Pancreas (tissue), 10 donors: Measurements from ENCODE around the gene TUBA4B. TPM values are rescaled to one million over a fixed set of nuclear protein-coding genes. Genes with fewer than 3 reads are reported as not detected.

Experiments used
- ATAC-seq, 4 donors: fragments of 200-7000 bp; cut with Tn5 transposase; one replicate each; pipeline versions ENCODE4 v1.8.0 to v1.9.1; 2020; ENCODE audit warnings: mild to moderate bottlenecking in 4 of 4, moderate library complexity in 4 of 4
- DNase-seq, 6 donors: peaks; one replicate each; pipeline ENCODE4 v3.0.0-alpha.2; 2020
- FAIRE-seq: peaks from 2 replicates; lab custom pipeline; 2012; peaks lifted over from hg19 to GRCh38; lab: Jason Lieb, UNC
- H3K27ac ChIP-seq, 4 donors: fragments of 200-600 bp; sonication (generic); 1 replicate in 3 of 4; 2 replicates in 1 of 4; pipeline versions ENCODE4 v1.5.0 to v1.8.0; 2020
- H3K27me3 ChIP-seq, 4 donors: fragments of 200-600 bp; one replicate each; pipeline ENCODE4 v1.8.0; 2021
- H3K36me3 ChIP-seq, 3 donors: fragments of 200-600 bp; sonication (generic) in 1 of 3; one replicate each; pipeline versions ENCODE4 v1.5.0 to v1.8.0; 2020 to 2021
- H3K4me1 ChIP-seq, 3 donors: fragments of 200-600 bp; one replicate each; pipeline ENCODE4 v1.8.0; 2021
- H3K4me3 ChIP-seq, 4 donors: fragments of 200-600 bp; sonication (generic) in 2 of 4; one replicate each; pipeline versions ENCODE4 v1.5.0 to v1.8.0; 2020 to 2021
- H3K9me3 ChIP-seq, 4 donors: fragments of 200-600 bp; one replicate each; pipeline ENCODE4 v1.8.0; 2021
- CTCF ChIP-seq, 4 donors: fragments of 200-600 bp; sonication (generic) in 3 of 4; IDR thresholded peaks; one replicate each; pipeline versions ENCODE4 v1.5.0 to v1.8.0; 2021; ENCODE audit warnings: antibody characterized with exemption in 4 of 4
- WGBS, 2 donors: extraction: QIAGEN DNeasy Blood & Tissue Kit; methylation state at CpG; one replicate each; pipeline ENCODE4 v1.1.7; 2013; 5-methylcytosine and 5-hydroxymethylcytosine counted together
- intact Hi-C, 3 donors: fragments of 100-400 bp; cut with DNase I; formaldehyde crosslinking; loops; one replicate each; pipeline versions ENCODE4 v1.11.1 to v1.14.2; 2022
- polyA plus RNA-seq, 2 donors: library from polyadenylated mRNA; stranded (reverse); fragments of 200-250 nt; gene quantifications; one replicate each; pipeline ENCODE4 v1.2.3, GENCODE V29; 2013
- total RNA-seq, 6 donors: library from RNA; stranded (reverse); fragmentation: NEBNext Ultra II Directional in 4 of 6; extraction: Animal tissue kit (Norgen Biotek cat#: 25700) in 4 of 6; gene quantifications; one replicate each; pipeline versions ENCODE4 v1.2.1 to v1.2.4, GENCODE V29; 2021 to 2023
- donor health status: healthy with polysubstance abuse.
- donor health status: DM: no; HTN: no; CAD: no; lungs with moderate emphysema.
- donor health status: DM: no; HTN: no; CAD: no.
- donor health status: control.
- donor health status: control.
- donor health status: Bipolar disorder and iron deficiency.
- donor health status: DM: yes; HTN: yes; CAD: no.
- donor health status: DM: no; HTN: no; CAD: no.
- donor health status: DM: no; HTN: no; CAD: no.
- donor health status: DM: yes; HTN: yes; CAD: no.

The TUBA4B gene
- total RNA-seq (not detected), polyA plus RNA-seq (not detected)

- intact Hi-C loops = no loop called here
- DNase-seq (peak in 4 of 6 donors; percentile 52 to 76 (median 65)), FAIRE-seq (no peak), ATAC-seq (peak; percentile 13 to 24 (median 18))
- H3K36me3 ChIP-seq = peaks cover 0 to 5% (median 0%) of the 10 kb centered on the region in 3 donors
- H3K4me1 ChIP-seq = peaks cover 26 to 51% (median 32%) of the 10 kb centered on the region in 3 donors
- no peak for TF ChIP-seq CTCF (IDR thresholded peaks at IDR 0.05)
- H3K27ac ChIP-seq = peak within 1 kb of the TSS; percentile 73 to 89 (median 78)
- no peaks in the 10 kb centered on the region for H3K9me3 ChIP-seq
- WGBS, 2 donors = 3% methylated on average over 49 of the region's 49 CpGs
- H3K4me3 ChIP-seq = peak within 1 kb of the TSS; percentile 58 to 82 (median 64)
- H3K27me3 ChIP-seq = no peaks in the 10 kb centered on the region
Measured at GRCh38 chr2:219252900-219253752, at the start of gene TUBA4B. Gene TUBA4B, plus strand, starts transcription at chr2:219253243. Its CDS starts 165 bp downstream, at chr2:219253408.

- peak in 1 of 6 donors; percentile 10 for DNase-seq
- Histone ChIP-seq H3K36me3 (no peaks in the 10 kb centered on the region), H3K4me3 (no peak overlapping the region), H3K27ac (no peak overlapping the region), H3K27me3 (no peaks in the 10 kb centered on the region), H3K4me1 (peaks cover 0 to 11% (median 5%) of the 10 kb centered on the region in 3 donors), H3K9me3 (no peaks in the 10 kb centered on the region)
- intact Hi-C loops = no loop called here
- TF ChIP-seq CTCF (IDR thresholded peaks at IDR 0.05) = no peak
- no peak for ATAC-seq
- no peak for FAIRE-seq
- WGBS, 2 donors = 92 to 94% methylated on average over 7 of the region's 7 CpGs
Measured at GRCh38 chr2:219204425-219205164, 48.4 kb upstream of the TUBA4B start.

- FAIRE-seq = no peak
- H3K4me3 ChIP-seq = no peak overlapping the region
- H3K36me3 ChIP-seq = no peaks in the 10 kb centered on the region
- H3K27me3 ChIP-seq = no peaks in the 10 kb centered on the region
- ATAC-seq = no peak
- peaks cover 0 to 11% (median 5%) of the 10 kb centered on the region in 3 donors for H3K4me1 ChIP-seq
- no peak overlapping the region for H3K27ac ChIP-seq
- no peaks in the 10 kb centered on the region for H3K9me3 ChIP-seq
- 80 to 85% methylated on average over 5 of the region's 5 CpGs for WGBS, 2 donors
- DNase-seq = peak in 1 of 6 donors; percentile 8
- intact Hi-C loops = no loop called here
- no peak for TF ChIP-seq CTCF (IDR thresholded peaks at IDR 0.05)
Measured at GRCh38 chr2:219205165-219205538, 47.9 kb upstream of the TUBA4B start.

GRCh38 chr2:219205981-219206327, 47.1 kb upstream of the TUBA4B start:
- Histone ChIP-seq H3K36me3 (no peaks in the 10 kb centered on the region), H3K4me3 (peak overlapping the region; percentile 42 to 73 (median 70)), H3K27me3 (no peaks in the 10 kb centered on the region), H3K4me1 (peaks cover 0 to 11% (median 5%) of the 10 kb centered on the region in 3 donors), H3K27ac (peak overlapping the region; percentile 86 to 95 (median 90)), H3K9me3 (no peaks in the 10 kb centered on the region)
- intact Hi-C loops = no loop called here
- FAIRE-seq (no peak), ATAC-seq (no peak), DNase-seq (peak in 1 of 6 donors; percentile 13)
- WGBS, 2 donors = 6 to 7% methylated on average over 7 of the region's 7 CpGs
- TF ChIP-seq CTCF (IDR thresholded peaks at IDR 0.05) = no peak
